Right lobe of liver (tissue), 6 donors: ENCODE measurements around the gene TRPM3. TPM values are rescaled to one million over a fixed set of nuclear protein-coding genes. Genes with fewer than 3 reads are reported as not detected.

Experiments used
- ATAC-seq, 4 donors: fragments of 200-7000 bp; cut with Tn5 transposase; one replicate each; pipeline ENCODE4 v1.9.1; 2020; ENCODE audit warnings: mild to moderate bottlenecking in 4 of 4, moderate library complexity in 4 of 4
- DNase-seq, 3 donors: peaks; one replicate each; pipeline ENCODE4 v3.0.0-alpha.2; 2020
- H3K27ac ChIP-seq, 3 donors: fragments of 200-600 bp; one replicate each; pipeline ENCODE4 v1.8.0; 2022
- H3K27me3 ChIP-seq, 2 donors: fragments of 200-600 bp; one replicate each; pipeline ENCODE4 v1.8.0; 2022
- H3K36me3 ChIP-seq, 4 donors: fragments of 200-600 bp; sonication (generic) in 1 of 4; one replicate each; pipeline versions ENCODE4 v1.5.1 to v1.8.0; 2017 to 2022; ENCODE audit warnings: control low read depth in 1 of 4
- H3K4me1 ChIP-seq, 4 donors: fragments of 200-600 bp; sonication (generic) in 1 of 4; one replicate each; pipeline versions ENCODE4 v1.5.1 to v1.8.0; 2017 to 2022; ENCODE audit warnings: control low read depth in 1 of 4
- H3K4me3 ChIP-seq, 3 donors: fragments of 200-600 bp; one replicate each; pipeline ENCODE4 v1.8.0; 2022
- H3K9me3 ChIP-seq, 4 donors: fragments of 200-600 bp; sonication (generic) in 1 of 4; one replicate each; pipeline versions ENCODE4 v1.5.1 to v1.8.0; 2017 to 2022; ENCODE audit warnings: control low read depth in 1 of 4
- POLR2A ChIP-seq: fragments of 450-650 bp; IDR thresholded peaks from one replicate; pipeline ENCODE4 v1.6.1; 2017; ENCODE audit warnings: antibody characterized with exemption, mild to moderate bottlenecking
- WGBS: methylation state at CpG from one replicate; pipeline ENCODE4 v1.1.6; 2018; ENCODE audit warnings: low coverage, low lambda C conversion rate; ENCODE audit not compliant: insufficient coverage; ENCODE audit errors: missing lambda C conversion rate; 5-methylcytosine and 5-hydroxymethylcytosine counted together
- intact Hi-C, 2 donors: fragments of 100-400 bp; cut with DNase I; formaldehyde crosslinking; loops; one replicate each; pipeline versions ENCODE4 v1.11.2 to v1.14.1; 2022
- total RNA-seq, 6 experiments: library from RNA; depleted of rRNA in 2 of 6; stranded (reverse); fragments of >200 nt in 2 of 6; fragmentation: NEBNext Ultra II Directional in 3 of 6; extraction: Animal tissue kit (Norgen Biotek cat#: 25700) in 3 of 6; gene quantifications; one replicate each; pipeline versions ENCODE4 v1.1.0 to v1.2.4, GENCODE V29; 2016 to 2023
- TF ChIP-seq, protein P1 (sequence below), 4 donors: fragments of 200-600 bp in 3 of 4; fragments of 450-650 bp in 1 of 4; IDR thresholded peaks; one replicate each; pipeline versions ENCODE4 v1.5.1 to v1.8.0; 2016 to 2022; ENCODE audit warnings: antibody characterized with exemption in 4 of 4, mild to moderate bottlenecking in 2 of 4
- donor health status: DM: no; HTN: yes; CAD: no.
- donor health status: DM: no; HTN: no; CAD: no.
- donor health status: DM: no; HTN: no; CAD: no.
- donor health status: DM: no; HTN: yes; CAD: no.
- donor health status: DM: no; HTN: yes; CAD: no.

Gene TRPM3
- total RNA-seq, 6 experiments from 2014 or later: 0.26 to 0.56 (median 0.39) TPM

DNA sequence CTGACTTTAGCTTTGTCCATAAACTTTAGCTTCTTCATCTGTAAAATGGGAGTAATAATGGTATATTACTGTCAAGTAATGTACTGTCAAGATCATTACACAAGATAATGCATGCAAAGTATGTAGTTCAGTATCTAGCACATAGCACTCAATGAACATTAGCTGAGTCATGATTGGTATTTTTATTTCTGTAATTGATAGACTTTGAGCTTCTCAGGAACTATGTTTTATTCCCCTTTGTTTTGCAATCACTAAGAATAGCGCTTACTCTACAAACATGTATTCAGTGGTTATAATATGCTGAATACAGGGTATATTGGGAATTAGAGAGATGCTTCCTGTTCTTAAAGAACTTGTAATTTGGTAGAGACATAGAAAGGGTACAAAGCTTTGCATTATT is 564.6 kb downstream of the TRPM3 start:
- Histone ChIP-seq H3K9me3 (no peaks in the 10 kb centered on the region), H3K27me3 (no peaks in the 10 kb centered on the region), H3K36me3 (no peaks in the 10 kb centered on the region), H3K27ac (no peak overlapping the region), H3K4me3 (no peak overlapping the region), H3K4me1 (no peaks in the 10 kb centered on the region)
- no peak for TF ChIP-seq POLR2A
- TF ChIP-seq, protein P1, sequence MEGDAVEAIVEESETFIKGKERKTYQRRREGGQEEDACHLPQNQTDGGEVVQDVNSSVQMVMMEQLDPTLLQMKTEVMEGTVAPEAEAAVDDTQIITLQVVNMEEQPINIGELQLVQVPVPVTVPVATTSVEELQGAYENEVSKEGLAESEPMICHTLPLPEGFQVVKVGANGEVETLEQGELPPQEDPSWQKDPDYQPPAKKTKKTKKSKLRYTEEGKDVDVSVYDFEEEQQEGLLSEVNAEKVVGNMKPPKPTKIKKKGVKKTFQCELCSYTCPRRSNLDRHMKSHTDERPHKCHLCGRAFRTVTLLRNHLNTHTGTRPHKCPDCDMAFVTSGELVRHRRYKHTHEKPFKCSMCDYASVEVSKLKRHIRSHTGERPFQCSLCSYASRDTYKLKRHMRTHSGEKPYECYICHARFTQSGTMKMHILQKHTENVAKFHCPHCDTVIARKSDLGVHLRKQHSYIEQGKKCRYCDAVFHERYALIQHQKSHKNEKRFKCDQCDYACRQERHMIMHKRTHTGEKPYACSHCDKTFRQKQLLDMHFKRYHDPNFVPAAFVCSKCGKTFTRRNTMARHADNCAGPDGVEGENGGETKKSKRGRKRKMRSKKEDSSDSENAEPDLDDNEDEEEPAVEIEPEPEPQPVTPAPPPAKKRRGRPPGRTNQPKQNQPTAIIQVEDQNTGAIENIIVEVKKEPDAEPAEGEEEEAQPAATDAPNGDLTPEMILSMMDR (IDR thresholded peaks at IDR 0.05): no peak
- no peak for ATAC-seq
- WGBS: 75% methylated on average over 1 of the region's 1 CpG
- DNase-seq: no peak
- intact Hi-C loops: no loop called here

DNA sequence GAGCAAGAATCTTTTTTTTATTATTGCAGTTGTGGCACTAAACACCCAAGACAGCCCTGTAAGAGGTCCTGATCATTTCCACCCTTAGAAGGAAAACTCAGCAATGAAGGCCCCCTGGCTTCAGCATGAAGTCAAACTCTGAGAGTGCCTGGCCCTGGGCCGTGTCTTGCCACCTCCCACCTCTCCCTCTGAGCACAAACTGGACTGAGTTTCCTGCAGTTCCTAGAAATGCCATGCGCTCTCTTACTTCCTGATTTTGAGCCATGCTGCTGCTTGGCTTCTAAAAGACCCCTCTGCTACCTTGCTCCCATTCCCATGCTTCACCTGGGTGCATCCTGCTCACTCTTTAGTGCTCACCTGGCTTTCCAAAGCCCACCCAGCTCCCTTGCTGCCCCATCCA is 566.5 kb downstream of the TRPM3 start:
- intact Hi-C loops: no loop called here
- Histone ChIP-seq H3K27me3 (no peaks in the 10 kb centered on the region), H3K9me3 (no peaks in the 10 kb centered on the region), H3K27ac (no peak overlapping the region), H3K4me3 (no peak overlapping the region), H3K36me3 (no peaks in the 10 kb centered on the region), H3K4me1 (no peaks in the 10 kb centered on the region)
- WGBS: 67% methylated on average over 1 of the region's 2 CpGs
- TF ChIP-seq POLR2A: no peak
- TF ChIP-seq, protein P1 (IDR thresholded peaks at IDR 0.05): no peak
- ATAC-seq: no peak
- no peak for DNase-seq

GRCh38 chr9:70553707-70554673 is 567.4 kb downstream of the TRPM3 start:
- Histone ChIP-seq H3K4me1 (no peaks in the 10 kb centered on the region), H3K36me3 (no peaks in the 10 kb centered on the region), H3K27ac (no peak overlapping the region), H3K27me3 (no peaks in the 10 kb centered on the region), H3K9me3 (no peaks in the 10 kb centered on the region), H3K4me3 (no peak overlapping the region)
- ATAC-seq: no peak
- intact Hi-C loops: no loop called here
- 80% methylated on average over 5 of the region's 12 CpGs for WGBS
- TF ChIP-seq POLR2A: no peak
- TF ChIP-seq, protein P1 (IDR thresholded peaks at IDR 0.05): no peak
- no peak for DNase-seq

DNA sequence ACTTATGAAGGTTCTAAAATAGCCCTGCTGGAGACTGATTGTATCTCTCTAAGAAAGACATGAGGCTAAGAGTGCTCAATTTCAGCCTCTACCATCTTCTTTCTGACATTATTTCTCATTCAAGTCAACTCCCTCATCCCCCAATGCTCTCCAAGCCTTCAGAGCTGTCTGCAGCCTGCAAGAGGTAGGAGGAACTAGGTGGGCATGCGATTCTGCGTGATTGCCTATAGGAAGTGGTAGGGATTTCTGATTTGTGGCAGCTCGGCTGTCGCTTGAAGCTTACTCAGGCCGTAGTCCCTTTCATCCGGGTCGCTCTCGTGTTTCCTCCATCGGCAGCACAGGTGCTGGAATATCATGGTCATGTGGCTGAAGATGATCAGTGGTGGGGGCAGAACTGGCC is 568.9 kb downstream of the TRPM3 start:
- intact Hi-C loops: no loop called here
- TF ChIP-seq POLR2A: no peak
- TF ChIP-seq, protein P1 (IDR thresholded peaks at IDR 0.05): no peak
- no peak overlapping the region for H3K27ac ChIP-seq
- no peaks in the 10 kb centered on the region for H3K36me3 ChIP-seq
- H3K9me3 ChIP-seq: no peaks in the 10 kb centered on the region
- H3K4me1 ChIP-seq: no peaks in the 10 kb centered on the region
- ATAC-seq (no peak), DNase-seq (no peak)
- H3K4me3 ChIP-seq: no peak overlapping the region
- H3K27me3 ChIP-seq: no peaks in the 10 kb centered on the region
- WGBS: 80% methylated on average over 6 of the region's 9 CpGs
